ENCODE results near the gene RIC3. TPM values are rescaled to one million over a fixed set of nuclear protein-coding genes. Genes with fewer than 3 reads are reported as not detected.
A peak's percentile ranks its signal among the peaks of the same experiment; 100 is the strongest.

The RIC3 gene
- total RNA-seq, 1 donor from 2014 or later: 4.7 TPM

DNA sequence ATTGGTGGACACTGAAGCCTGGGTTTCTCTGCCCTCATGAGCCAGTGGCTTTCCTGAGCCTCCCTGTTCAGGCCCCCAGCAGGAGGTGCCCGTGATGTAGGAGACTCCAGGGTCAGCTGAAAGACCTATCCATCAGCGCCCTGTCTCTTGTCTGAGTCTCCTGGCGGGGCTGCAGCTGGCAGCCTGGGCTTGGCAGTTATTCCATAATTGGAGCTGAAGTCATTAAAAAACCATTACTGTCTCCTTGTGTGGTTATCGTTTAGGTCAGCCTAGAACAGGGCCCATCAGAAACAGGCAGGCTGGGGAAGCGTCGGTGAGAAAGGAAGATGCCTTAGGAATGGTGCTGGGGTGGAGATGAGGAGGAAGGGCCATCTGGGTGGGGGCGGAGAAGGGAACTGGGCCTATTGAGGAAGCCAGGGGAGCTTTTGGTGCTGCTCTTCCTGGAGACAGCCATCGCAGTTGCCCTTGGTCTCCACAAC is 82.8 kb downstream of the RIC3 start:
- no peak for ATAC-seq

- no peak for ATAC-seq
Measured at GRCh38 chr11:8085011-8085645, 83.7 kb downstream of the RIC3 start.

GRCh38 chr11:8084352-8084751 is 84.5 kb downstream of the RIC3 start:
- ATAC-seq: no peak

DNA sequence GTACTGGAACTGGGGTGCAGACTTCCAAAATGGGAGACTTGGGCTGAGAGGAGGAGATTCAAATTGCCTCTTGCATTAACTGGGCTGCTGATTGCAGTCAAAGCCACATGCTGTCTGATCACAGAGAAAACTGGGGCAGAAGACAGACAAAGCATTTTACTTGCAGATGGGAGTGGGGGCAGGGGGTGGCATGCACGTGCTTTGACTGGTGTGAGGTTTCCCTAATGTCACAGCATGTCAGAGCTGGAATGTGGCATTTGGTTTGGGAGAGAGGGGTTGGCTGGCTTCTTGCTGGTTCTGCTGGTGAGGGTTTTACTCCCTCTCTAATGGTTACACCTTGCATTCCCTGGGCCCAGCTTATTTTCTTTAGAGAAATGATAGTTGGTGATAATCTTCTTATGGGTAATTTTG is 84.9 kb downstream of the RIC3 start:
- ATAC-seq: no peak

DNA sequence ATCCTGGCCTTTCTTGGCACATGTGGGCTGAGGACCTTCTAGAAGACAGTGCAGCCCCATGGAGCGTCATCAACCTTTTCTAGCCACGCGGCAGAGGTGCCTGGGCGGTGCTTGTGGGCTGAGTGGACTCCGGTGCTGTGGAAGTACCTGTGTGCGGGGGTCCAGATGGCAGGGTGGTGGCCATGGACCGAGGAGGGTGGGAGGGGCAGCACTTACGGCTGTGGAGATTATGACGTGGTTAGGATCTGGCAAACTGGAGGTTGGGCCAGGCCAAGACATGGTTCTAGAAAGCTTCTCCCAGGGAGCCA is 85.8 kb downstream of the RIC3 start:
- no peak for ATAC-seq

DNA sequence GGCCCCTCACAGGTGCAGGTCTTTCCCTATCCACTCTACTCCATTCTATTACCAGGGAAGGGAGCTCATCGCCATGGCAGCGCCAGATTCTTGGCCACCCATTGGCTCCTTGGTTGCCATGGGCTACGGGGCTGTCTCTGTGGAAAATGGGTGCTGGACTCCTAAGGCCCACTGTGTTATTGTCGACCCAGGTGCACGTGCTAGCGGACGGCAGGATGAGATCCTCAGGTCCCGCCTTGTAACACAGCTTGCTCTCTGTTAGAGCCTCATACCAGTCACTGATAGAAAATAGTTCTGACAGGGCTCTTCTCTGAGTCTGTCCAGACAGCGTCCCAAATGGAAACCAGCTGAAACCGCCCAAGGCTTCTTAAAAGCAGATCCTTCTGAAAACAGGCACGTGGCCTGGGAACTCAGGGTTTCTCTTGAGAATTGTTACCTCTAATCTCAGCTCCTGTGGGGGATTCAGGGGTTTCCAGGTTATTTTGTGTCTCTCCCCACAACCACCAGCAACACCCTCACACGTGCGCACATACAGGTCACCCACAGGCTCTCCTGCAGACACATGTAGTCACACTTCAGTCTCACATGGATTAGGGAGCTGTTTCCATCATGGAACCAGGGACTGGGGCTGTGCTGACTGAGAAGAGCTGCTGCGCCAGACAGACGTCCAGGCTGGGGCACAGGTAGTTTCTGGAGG is 86.3 kb downstream of the RIC3 start:
- no peak for ATAC-seq

DNA sequence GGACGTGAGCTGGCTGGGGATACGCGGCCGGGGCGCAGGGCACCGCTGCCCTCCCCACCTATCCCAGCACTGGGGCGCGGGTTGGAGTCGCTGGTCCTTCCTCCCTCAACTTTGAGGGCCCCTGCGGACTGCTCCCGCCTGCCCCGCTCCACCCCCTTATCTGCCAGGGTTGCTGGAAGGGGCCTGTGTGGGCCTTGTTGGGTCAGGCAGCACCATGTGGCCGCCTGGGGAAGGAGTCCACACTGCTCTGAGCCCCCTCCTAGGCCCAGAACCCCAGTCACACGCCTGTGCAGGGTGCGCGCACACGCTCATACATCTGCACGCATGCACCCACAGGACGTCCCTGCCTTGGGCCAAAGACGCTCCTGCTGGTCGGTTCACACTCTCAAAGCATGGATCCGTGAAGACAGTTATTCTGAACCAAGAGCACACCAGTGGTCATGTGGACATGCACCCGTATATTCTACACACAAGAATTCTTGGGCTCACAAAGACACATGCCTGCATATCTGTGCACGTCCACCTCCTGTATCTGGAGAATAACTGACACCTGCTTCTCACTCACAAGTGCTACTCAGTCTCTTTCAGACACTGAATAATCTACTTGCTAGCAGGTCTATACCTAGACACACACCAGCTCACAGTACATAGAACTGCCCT is 87.1 kb downstream of the RIC3 start:
- peak; percentile 21 for ATAC-seq

DNA sequence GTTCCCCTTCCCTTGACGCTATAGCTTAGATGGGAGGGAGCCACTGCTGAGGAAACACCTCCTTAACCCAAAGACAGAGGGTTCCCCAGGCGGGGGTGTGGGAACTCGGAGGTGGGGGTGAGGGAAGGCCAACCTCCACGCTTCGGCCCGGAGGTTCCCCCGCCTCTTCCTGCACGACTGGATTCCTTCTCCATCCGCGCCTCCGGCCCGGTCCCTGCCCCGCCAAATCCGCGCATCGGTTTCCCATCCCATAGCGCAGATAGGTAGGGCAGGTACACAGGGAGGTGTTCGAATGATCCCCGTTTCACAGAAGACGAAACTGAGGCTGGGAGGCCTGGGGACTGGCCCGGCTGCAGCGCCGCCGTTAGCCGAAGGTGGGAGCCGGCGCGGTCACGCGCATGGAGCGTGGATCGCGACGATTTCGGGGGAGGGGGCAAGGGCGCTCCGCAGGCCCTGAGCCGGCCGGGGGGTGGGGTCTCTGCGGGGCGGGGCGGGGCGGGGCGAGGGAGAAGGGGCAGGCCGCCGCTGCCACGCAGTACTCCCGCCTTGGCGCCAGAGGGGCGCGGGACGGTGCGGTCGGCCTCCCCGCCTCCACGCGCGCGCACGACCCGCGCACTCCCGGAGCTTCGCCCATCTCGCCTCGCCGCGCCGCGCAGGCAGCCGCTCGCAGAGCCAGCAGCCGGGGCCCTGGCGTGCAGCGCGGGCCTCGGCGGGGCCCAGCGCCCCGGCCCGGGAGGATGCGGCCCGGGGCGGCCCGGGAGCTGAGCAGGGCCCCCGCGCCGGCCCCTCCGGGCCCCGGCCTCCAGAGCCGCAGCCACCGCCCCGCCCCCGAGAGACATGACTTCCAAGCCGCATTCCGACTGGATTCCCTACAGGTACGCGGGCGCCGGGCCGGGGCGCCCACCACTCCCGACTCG is 87.9 kb downstream of the RIC3 start, which contains the start of gene TUB:
TSS of gene TUB (plus strand) at position 538 of the 917 bp plus-strand sequence. CDS start at position 838, 300 bp downstream.
- peak; percentile 7 for ATAC-seq

GRCh38 chr11:8080069-8080670 is 88.7 kb downstream of the RIC3 start:
- no peak for ATAC-seq

- no peak for ATAC-seq
Measured at GRCh38 chr11:8079111-8079675, 89.6 kb downstream of the RIC3 start.

DNA sequence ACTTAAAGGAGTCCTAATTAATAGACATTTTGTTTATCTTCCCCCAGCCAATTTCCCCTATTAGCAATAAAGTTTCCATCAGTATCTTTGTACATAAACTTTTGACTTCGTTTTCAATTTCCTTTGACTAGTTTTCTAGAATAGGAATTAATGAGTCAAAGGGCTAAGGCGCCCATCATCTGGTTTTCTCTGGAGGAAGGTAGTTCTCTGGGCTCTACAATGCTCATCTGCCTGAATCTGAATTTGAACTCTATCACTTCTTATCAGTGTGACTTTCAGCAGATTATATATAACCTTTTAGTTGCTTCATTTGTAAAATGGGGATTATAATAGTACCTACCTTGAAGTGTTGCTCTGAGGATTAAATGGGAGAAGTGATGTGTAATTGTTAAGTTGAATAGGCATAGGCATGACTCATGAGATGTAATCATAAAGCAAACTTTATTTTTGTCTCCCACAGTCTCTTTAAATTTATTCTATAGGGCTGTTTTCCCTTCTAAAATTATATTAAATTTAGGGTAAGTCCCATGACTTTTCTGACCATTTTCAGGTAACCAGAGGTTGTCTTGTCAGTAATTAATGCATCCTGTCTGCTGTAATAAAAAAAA is 93.6 kb downstream of the RIC3 start:
- peak; percentile 52 for ATAC-seq

GRCh38 chr11:8071616-8072581 is 96.9 kb downstream of the RIC3 start:
- ATAC-seq: no peak

- no peak for ATAC-seq
Measured at GRCh38 chr11:8070417-8071115, 98.3 kb downstream of the RIC3 start.

DNA sequence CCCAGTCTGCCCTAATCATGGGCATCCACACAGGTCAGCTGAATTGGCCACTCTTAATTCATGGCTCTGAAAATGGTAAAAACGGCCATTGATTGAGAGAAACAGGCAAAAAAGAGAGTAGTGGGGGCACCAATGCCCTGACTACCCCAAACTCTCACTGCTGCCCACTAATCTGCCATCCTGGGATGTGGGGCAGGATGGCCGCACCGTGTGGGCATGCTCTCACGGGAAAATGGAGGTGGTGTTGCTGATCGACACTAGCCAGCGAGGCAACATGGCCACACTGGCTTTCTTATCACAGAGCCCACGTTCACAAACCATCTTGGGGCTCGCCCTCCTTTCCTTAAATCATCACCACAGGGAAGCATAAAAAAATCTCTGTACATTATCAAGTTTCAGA is 99.1 kb downstream of the RIC3 start:
- ATAC-seq: no peak

DNA sequence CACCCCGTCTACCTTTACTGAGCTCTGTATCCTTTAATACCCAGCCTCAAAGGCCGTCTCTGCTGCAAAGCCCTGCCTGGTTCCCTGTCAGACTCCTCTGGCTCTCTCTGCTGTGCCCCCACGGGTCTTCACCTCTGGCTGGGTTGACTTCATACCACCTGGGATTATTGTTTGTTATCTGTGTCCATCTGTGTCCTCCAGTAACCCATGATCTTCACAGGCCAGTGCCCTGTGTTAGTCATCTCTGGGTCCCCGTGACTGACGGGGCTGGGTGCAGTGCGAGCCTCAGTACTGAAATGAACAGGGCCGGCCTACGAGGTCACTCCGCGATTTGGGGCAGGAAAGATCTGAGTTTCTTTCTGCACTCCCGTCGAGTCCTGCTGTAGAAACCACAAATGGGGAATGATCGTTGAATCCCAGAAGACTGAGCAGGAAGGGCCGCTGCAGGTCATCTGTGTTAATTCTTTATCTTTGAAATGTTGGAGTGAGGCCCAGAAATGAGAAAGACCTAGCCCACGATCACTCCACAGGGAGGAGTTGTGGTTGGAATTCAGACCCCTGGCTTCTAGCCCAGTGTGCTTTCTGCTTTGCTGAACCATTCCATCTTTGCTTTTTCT is 100.1 kb downstream of the RIC3 start:
- ATAC-seq: no peak

- ATAC-seq: no peak
Measured at GRCh38 chr11:8067929-8068575, 100.8 kb downstream of the RIC3 start.

DNA sequence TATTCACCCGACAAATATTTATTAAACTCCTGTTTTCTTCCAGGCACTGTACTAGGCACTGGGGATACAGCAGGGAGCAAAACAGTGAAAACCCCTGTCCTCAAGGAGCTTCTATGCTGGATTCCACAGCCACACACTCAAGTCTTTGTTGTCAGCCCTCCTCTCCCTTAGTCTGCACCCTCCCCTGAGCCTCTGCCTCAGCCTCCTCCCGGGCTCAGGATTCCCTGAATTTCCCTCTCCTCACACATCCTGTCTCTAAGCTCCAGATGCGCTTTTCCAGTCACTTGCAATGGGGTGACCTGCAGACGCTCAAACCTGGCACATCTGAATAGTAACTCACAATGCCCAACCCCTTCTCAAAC is 101.3 kb downstream of the RIC3 start:
- no peak for ATAC-seq

DNA sequence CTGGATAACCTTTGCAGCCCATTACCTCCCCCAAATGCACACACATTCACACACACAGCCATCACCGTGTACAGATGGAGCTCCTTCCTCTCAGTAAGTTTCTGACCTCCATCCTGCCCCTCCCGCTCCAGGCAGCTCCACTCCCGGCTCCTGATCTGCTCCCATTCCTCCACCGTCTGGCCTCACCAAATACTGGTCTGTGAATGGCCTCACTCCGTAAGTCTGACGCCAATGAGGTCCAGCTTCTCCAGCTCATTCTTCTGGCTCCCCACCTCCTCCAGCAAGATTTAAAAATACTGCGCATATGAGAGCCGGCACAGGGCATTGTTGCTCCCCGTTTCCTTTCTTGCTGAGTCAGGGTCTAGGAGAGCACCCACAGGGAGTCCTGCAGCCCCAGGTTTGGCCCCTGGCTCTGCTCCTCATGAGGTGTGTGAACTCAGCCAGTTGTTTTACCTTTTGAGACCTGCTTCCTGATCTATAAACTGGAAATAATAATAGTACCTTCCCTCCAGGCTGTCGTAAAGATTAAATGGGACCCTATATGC is 101.8 kb downstream of the RIC3 start:
- ATAC-seq: no peak

All from esophagus mucosa (tissue), 1 donor.